ENCODE data around the gene ZNF407. TPM values are rescaled to one million over a fixed set of nuclear protein-coding genes. Genes with fewer than 3 reads are reported as not detected.
"Not testable (repeated sequence)": the region's sequence is repeated elsewhere in the genome, so short reads cannot be mapped to it uniquely, and the experiment has no call there.

ZNF407 gene
- polyA plus RNA-seq, 1 donor: 5.8 TPM

DNA sequence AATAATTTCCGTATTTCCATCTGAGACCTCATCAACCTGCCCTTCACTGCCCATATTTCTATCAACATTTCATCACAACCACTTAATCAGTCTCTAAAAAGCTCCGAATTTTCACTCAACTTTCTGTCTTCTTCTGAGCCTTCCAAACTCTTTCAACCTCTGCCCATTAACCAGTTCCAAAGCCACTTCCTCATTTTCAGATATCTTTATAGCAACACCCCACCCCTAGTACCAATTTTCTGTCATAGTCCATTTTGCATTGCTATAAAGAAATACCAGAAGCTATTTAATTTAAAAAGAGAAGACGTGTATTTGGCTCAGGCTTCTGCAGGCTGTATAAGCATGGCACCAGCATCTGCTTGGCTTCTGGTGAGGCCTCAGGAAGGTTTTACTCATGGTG, 504.2 kb downstream of the ZNF407 start:
- no peak for DNase-seq (ENCODE audit: low read depth)

DNA sequence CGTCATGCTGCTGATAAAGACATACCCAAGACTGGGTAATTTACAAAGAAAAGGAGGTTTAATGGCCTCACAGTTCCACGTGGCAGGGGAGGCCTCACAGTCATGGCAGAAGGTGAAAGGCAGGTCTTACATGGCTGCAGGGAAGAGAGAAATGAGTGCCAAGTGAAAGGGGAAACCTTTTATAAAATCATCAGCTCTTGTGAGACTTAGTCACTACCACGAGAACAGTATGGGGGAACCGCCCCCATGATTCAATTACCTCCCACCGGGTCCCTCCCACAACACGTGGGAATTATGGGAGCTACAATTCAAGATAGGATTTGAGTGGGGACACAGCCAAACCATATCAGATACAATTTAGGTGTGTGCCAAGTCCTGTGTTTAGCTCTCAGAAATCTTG, 506.4 kb downstream of the ZNF407 start:
- DNase-seq (ENCODE audit: low read depth): not testable (repeated sequence)

DNA sequence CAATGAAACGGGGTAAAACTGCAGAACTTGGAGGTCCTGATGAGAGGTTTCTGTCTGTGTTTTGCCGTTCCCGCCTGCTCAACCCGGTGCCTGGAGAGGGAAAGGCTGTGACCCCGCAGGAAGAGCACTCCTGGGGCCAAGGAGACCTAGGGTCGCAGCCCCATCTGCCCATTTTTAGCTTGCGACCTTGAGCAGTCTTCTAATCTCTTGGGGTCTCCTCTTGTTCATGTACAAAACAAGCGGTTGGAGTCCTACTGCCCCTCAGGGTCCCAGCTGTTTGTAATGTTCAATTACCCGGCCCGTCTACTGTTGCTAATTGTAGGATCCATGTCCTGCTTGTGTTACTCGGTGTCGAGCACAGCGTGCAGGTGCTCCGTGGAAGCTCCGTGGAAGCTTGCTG, 506.8 kb downstream of the ZNF407 start:
- DNase-seq (ENCODE audit: low read depth): no peak

DNA sequence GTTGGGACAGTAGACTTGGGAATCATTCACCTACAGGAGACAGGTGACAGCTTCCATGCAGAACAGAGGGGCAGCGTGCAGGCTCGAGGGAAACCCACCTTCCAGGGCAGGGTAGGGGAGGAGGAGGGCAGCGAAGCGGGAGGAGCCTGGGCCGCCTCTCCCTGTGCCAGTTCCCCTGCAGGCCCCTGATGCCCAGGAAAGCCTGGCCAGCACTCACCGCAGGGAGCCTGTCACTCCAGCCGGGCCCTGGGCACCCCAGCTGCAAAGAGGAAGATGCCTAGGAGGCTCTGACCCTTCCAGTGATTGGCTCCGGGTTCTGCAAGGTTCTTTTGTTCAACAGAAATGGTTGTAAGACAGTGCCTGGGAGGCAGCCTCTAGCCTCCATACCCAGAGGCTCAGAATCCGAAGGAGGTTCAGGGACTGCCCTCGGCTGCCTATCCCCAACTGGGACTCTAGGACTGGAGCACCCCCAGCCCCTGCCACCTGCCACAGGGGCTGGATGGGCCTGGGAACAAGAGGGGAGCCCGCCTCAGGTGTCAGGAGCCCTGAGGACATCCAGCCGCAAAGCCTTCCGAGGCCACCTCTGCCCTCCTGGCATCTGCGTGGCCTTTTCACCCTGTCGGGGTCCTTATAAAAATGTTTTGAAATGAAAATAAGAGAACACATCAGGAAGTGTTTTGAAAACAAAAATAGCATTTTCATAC, 508.0 kb downstream of the ZNF407 start:
- DNase-seq (ENCODE audit: low read depth): no peak

DNA sequence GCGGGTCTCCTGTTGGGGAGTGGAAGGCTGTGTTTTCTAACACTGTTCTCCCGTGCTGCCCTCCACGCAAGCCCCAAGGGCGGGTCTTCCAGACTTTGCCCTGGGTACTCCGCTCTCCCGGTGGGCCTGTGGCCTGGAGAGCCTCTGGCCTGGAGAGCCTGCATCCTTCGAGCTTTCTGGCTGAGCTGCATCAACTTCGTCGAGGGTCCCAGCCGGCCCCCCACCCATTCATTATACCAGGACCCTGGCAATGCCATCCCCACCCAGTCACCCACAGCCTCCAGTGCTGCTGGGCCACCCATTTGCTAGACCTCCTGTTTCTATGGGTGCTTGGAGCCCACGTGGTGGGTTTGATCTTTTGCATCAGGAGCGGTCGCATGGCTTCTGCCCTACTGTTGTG, 509.1 kb downstream of the ZNF407 start:
- DNase-seq (ENCODE audit: low read depth): no peak

DNA sequence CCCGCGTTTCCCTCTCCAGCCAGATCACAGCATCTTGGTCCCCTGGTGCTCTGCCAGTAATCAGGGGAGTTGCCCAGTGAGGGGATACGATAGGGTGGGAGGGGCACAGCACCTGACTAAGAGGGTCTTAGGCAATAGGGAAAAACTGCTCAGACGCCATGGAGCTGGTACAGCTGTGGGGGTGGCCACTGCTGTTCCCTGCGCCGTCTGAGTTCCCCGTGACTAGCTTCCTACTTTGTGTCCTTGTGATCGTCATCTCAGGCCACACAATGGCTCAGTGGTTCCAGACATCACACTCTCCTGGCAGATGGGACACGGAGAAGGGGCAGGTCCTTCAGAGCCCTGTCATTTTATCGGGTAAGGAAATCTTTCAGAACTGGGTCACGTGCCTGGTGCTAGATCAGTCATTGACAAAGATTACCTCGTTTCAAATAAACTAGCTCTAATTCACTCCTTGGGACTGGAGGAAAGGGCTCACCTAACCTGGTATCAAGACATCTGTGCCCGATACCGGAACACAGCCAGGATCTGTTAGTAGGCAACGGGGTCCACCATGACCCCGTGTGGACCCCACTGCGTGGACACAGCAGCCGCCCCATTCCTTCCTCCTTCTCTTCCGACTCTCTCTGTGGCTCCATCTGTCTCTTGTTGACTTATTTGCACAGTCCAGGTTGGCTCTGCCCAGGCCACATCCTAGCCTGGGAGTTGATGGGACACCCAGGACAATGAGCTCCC, 509.7 kb downstream of the ZNF407 start:
- no peak for DNase-seq (ENCODE audit: low read depth)

DNA sequence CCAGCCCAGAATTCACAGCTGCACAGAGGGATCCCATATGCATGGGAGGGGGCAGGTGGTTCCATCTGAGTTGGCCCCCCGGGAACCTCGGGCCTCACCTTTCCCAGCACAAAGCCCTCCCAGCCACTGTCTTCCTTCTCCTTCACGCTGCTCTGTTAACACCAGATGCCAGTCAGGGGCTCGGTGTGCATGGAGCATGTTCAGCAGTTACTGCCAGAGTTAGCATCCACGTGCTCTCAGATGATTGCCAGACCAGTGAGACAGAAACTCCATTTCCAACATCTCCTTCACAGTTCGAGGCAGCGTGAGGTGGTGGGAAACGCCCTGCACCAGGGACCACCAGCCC, 510.2 kb downstream of the ZNF407 start:
- DNase-seq (ENCODE audit: low read depth): no peak

DNA sequence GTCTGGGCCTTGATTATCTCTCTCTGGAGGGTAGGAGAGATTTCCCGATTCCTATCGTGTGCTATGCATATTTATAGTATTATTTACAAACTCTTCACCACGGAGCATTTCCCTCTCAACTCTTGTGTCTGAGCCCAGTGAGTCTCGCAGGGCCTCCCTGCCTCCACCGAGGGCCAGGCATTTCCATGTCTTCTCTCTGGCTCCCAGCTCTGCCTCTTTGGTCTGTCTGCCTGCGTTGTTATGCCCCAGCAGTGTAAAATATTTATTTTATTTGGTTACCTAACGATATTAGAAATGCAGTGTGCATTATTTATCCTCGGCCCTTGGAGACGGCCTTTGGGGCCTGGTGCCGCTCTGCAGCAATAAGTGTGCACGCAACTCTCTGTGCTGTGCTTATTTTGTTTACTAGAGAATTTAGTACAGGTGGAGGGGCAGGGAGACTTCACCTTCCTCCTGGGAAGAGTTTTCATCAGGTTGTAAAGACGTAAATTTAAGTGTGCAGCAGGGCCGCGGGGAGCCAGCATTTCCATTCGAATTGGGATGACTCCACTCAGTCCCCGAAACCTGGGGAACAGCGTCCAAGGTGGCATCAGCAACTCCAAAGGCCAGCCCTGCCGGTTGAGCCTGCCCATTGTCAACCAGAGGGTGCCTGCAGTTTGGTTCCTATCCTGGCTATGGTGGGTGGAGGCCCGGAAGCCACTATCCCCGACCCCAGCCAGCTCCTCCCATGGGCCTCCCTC, 511.1 kb downstream of the ZNF407 start:
- DNase-seq (ENCODE audit: low read depth): no peak

DNA sequence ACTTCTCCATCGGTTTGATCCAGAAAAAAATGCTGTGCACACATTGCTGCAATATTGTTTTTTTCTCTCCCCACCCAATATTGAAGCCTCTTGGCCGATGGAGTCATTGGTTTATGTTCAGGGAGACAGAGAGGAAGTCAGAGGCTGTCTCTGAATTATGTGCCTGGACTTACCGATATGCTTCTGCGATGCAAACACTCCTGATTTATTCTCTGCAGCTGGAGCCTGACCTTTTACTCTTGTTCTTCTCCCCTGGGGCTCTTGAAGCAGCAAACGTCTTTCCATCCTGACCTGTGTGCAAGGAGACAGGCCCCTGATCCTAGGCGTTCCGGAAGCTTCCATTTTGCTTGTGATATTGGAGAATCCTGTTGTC, 511.6 kb downstream of the ZNF407 start:
- no peak for DNase-seq (ENCODE audit: low read depth)

DNA sequence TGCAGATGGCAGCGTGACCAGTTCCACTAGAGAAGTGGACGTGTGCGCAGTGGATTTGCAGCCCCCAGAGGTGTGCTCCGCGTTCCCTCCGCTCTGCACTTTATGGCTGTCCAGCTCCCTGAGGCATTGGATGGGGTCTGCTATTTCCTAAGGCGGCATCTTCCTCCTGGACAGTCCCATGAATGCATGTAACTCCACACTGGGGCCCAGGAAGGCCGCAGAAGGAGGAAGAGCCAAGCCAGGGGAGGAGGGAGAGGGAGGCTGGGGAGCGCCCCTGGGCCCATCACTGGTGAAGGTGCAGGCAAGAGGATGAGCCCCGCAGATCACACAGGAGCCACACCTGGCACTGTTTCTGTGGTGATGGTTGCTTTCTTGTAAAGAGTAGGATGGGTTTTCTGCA, 512.1 kb downstream of the ZNF407 start:
- DNase-seq (ENCODE audit: low read depth): no peak

DNA sequence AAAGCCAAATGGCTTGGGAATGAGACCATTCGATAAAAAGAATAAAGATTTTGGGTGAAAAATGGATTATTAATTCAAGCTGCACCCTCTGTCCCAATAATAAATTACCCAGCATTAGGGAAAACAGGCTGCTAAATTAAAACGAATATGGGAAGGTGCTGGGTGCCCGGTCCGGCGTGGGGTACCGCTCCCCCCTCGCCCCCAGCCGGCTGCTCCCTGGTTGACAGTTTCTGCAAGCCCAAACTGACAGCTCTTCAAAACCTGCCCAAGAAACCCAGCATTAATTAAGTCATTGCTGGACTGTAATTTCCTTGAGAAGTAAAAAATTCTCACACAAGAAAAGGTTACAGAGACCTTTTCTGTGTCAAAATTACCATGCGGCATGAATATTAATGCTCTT, 512.6 kb downstream of the ZNF407 start:
- DNase-seq (ENCODE audit: low read depth): no peak

DNA sequence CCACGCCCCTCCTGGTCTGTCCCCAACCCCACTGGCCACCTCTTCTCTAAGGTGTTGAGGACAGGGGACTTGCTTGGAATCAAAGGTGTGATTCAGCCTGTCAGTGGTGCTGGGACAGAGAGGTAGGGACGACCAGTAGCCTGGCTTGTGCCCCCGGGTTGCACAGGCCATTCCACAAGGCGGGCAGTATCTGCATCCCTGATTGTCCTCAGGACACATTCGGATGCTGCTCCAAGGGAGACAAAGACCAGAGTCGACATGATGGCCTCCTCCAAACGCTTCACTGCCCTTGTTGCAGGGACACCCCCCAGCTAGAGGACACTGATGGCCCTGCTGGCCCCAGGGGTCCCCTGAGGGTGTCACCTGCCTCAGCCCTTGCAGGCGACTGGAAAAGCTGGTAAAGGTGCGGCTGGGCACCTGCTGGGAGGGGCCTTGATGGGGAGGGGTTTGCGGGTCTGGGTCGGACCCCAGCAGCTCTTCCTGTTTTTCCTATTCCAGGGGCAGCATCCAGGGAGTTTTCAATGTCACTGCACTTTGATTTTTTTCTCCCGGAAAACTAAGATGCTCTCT, 513.3 kb downstream of the ZNF407 start:
- no peak for DNase-seq (ENCODE audit: low read depth)

DNA sequence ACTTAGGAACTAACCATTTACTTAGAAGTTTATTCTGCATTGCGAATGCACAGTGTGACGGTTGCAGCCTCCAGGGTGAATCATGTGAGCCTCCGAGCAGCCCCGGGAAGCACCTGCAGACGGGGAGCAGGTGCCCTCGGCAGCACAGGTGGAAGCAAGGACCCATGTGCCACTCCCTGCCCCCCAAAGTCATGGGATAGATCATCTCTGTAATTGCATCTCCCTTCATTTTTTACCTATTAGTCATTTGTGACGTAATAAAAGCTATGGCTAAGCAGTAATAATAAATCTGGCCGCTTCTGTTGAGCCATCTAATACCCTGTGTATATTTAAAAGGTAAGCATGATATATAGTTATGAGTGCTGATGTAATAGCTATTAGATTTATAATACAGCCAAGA, 514.1 kb downstream of the ZNF407 start:
- DNase-seq (ENCODE audit: low read depth): no peak

DNA sequence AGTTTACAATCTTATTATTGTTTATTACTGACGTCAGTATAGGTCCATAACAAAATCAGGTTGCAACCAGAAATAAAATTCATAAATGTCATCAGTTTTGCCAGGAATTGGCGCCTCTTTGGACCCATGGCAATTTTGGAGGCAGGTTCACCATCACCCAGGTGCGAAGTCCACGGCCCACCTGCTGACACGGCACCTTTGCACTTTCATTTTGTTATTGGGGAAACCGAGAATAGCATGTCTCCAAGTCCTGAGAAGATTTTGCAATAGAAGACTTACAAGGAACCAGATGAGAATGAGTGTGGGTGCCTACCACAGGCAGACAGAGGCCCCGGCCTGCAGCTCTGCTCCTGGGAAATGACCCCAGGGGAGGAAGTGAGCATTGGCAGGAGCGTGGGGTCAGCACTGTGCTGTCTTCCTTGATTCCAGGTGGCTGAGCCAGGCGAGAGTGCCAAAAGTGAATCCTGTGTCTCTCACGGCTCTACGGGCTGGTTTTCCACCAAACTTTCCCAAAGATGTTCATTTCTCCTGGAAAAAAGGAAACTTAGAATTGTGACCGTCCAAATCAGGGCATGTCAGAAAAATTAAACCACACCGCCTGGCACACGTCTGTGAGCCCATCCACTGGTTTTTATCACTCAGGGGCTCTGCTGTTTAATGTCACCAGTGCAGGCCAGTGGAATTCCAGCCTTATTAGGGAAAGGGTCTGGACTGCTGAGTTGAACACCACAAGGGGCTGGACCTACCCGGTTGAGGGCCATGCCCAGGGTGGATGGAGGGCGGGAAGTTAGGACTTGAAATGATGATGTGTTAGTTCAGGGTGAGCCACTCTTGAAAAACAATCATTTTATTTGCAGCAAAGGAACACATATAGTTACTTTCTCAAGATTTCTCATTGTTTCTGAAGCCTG, 514.8 kb downstream of the ZNF407 start:
- no peak for DNase-seq (ENCODE audit: low read depth)

DNA sequence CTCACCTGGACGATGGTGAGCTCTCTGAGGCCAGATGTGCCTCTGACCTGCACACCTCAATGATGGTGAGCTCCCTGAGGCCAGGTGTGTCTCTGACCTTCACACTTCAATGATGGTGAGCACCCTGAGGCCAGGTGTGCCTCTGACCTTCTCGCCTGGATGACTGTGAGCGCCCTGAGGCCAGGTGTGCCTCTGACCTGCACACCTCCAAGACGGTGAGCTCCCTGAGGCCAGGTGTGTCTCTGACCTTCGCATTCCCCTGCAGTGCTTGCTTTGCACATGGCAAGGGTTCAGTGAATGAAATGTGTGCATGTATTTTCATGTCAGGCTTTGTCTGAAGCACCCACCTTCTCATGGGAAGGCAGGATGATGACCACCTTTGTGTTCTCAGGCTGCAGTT, 515.8 kb downstream of the ZNF407 start:
- no peak for DNase-seq (ENCODE audit: low read depth)

DNA sequence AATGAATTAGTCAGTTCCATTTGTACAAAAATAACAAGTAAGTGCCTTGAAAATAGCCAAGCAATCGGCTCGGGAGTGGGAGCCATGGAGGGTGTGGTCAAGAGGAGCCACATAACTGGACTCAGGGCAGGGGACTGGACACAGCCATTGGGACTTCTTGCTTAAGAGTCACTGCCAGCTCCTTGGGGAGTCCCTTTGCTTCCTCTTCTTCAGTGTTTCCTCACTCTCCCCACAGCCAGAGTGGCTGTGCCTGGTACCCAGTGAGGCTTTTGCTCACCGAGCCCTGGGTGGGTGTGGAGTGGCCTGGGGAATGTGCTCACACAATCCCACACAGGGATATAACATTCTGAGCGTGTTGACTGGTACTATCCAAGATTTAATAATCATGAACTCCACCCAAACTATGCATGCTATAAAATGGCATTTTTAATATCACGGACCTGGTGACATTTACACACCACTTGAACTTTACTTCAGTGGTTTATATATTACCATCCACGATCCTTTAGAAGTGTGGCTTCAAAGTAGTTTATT, 516.6 kb downstream of the ZNF407 start:
- DNase-seq (ENCODE audit: low read depth): no peak

Other genes starting within 250 kb of the ZNF407 start
- gene DIPK1C, start 140.6 kb upstream of the ZNF407 start, polyA plus RNA-seq (ENCODE audit: insufficient read length): 12.8 TPM
- gene CNDP2, start 101.5 kb upstream of the ZNF407 start, polyA plus RNA-seq (ENCODE audit: insufficient read length): 52.8 TPM
- gene CNDP1, start 63.4 kb upstream of the ZNF407 start, polyA plus RNA-seq (ENCODE audit: insufficient read length): 0.13 TPM

Data from forelimb muscle (tissue), 1 donor.